Glutamatergic neuron (in vitro differentiated cells): ENCODE measurements around the gene ART4. TPM values are rescaled to one million over a fixed set of nuclear protein-coding genes. Genes with fewer than 3 reads are reported as not detected.

Experiments used
- DNase-seq: peaks from one replicate; pipeline ENCODE4 v3.0.0; 2022
- H3K27ac Mint-ChIP-seq: one replicate; pipeline ENCODE4 v1.8.0; 2020; ENCODE audit warnings: mild to moderate bottlenecking, mixed read lengths, inconsistent platforms; ENCODE audit not compliant: unreplicated experiment
- H3K27me3 Mint-ChIP-seq: one replicate; pipeline ENCODE4 v1.8.0; 2020; ENCODE audit warnings: mild to moderate bottlenecking, moderate library complexity, mixed read lengths, inconsistent platforms; ENCODE audit not compliant: unreplicated experiment
- H3K36me3 Mint-ChIP-seq: one replicate; pipeline ENCODE4 v1.8.0; 2020; ENCODE audit warnings: mild to moderate bottlenecking, mixed read lengths, inconsistent platforms; ENCODE audit not compliant: unreplicated experiment
- H3K4me1 Mint-ChIP-seq: one replicate; pipeline ENCODE4 v1.8.0; 2020; ENCODE audit warnings: mild to moderate bottlenecking, low read depth, mixed read lengths, inconsistent platforms; ENCODE audit not compliant: unreplicated experiment
- H3K4me3 Mint-ChIP-seq: one replicate; pipeline ENCODE4 v1.8.0; 2020; ENCODE audit warnings: mild to moderate bottlenecking, mixed read lengths, inconsistent platforms; ENCODE audit not compliant: unreplicated experiment
- H3K9me3 Mint-ChIP-seq: one replicate; pipeline ENCODE4 v1.8.0; 2020; ENCODE audit warnings: mild to moderate bottlenecking, moderate library complexity, mixed read lengths, inconsistent platforms; ENCODE audit not compliant: unreplicated experiment
- total RNA-seq: library from RNA; stranded (reverse); fragmentation: NEBNext Ultra II Directional; extraction: Animal tissue kit (Norgen Biotek cat#: 25700); gene quantifications from one replicate; pipeline ENCODE4 v1.2.1, GENCODE V29; 2021; ENCODE audit not compliant: unreplicated experiment
- TF ChIP-seq, protein P1 (sequence below): fragments of 200-600 bp; sonication (generic); IDR thresholded peaks from one replicate; pipeline ENCODE4 v1.5.0; 2021; ENCODE audit not compliant: partially characterized antibody, unreplicated experiment

The ART4 gene
- total RNA-seq, 1 donor from 2014 or later: not detected

DNA sequence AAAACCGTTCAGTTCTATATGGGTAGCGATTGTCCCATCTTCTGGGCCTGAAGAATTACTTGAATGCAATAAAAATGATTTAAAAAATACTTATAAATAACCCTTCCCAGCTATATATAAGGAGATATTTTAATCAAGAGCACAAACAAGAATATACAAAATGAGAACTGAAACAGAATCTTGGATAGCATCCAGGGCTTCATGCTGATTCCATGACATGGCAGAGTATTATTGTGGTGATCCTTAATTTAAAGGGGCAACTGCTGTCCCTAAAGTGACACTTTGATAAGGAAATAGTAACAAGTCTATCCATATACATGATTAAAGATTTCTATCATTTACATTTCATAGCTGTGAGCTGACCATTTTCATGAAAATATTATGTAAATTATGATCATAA is 58.9 kb downstream of the ART4 start:
- no peak for DNase-seq
- H3K4me1 Mint-ChIP-seq: no peaks in the 10 kb centered on the region
- TF ChIP-seq, protein P1, sequence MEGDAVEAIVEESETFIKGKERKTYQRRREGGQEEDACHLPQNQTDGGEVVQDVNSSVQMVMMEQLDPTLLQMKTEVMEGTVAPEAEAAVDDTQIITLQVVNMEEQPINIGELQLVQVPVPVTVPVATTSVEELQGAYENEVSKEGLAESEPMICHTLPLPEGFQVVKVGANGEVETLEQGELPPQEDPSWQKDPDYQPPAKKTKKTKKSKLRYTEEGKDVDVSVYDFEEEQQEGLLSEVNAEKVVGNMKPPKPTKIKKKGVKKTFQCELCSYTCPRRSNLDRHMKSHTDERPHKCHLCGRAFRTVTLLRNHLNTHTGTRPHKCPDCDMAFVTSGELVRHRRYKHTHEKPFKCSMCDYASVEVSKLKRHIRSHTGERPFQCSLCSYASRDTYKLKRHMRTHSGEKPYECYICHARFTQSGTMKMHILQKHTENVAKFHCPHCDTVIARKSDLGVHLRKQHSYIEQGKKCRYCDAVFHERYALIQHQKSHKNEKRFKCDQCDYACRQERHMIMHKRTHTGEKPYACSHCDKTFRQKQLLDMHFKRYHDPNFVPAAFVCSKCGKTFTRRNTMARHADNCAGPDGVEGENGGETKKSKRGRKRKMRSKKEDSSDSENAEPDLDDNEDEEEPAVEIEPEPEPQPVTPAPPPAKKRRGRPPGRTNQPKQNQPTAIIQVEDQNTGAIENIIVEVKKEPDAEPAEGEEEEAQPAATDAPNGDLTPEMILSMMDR: no peak
- H3K27me3 Mint-ChIP-seq: no peaks in the 10 kb centered on the region
- H3K36me3 Mint-ChIP-seq: no peaks in the 10 kb centered on the region
- no peak overlapping the region for H3K4me3 Mint-ChIP-seq
- no peak overlapping the region for H3K27ac Mint-ChIP-seq
- H3K9me3 Mint-ChIP-seq: peaks cover 1% of the 10 kb centered on the region

DNA sequence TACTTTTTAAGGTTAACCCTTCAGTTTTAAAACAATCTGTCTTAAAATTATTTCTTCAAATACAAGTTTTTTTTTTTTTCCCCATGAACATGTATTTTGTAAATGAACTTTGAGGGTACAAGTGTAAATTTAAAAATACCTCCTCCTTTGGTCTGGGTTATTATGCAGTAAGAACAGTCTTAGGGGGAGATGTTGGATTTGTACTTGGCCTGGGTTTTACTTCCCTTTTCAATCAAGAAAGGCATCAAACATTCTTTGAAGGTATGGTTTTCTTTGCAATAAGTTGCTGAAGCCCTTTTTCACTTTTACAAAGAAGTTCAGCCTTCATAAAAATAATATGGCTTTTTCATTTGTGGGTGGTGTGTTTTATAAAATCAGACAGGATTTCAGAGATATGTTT is 60.6 kb downstream of the ART4 start:
- H3K4me3 Mint-ChIP-seq: no peak overlapping the region

DNA sequence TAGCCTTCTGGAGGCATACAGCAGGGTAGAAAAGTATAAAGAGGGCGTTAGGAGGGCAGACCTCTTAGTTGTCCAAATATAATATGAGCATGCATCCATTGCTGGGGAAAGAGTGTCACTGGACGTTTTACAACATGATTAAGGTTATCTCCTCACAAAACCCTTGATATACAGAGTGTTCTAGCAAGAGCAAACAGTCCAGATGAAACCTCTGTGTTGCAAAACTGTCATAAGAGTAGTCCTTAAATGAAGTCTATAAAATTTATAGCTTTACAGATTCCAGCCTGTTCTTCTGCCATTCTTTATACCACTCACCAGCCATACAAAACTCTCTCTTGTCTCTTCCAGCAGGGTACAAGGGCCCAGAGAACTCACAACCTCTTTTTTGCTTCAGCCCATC is 61.8 kb downstream of the ART4 start:
- Mint-ChIP-seq H3K27ac (no peak overlapping the region), H3K4me1 (peaks cover 3% of the 10 kb centered on the region), H3K27me3 (no peaks in the 10 kb centered on the region), H3K36me3 (no peaks in the 10 kb centered on the region), H3K9me3 (no peaks in the 10 kb centered on the region), H3K4me3 (no peak overlapping the region)
- TF ChIP-seq, protein P1: no peak
- no peak for DNase-seq

More for the DNA sequence above, 60.6 kb downstream of the ART4 start:
- H3K27me3 Mint-ChIP-seq: no peaks in the 10 kb centered on the region
- TF ChIP-seq, protein P1: no peak
- no peak for DNase-seq
- H3K4me1 Mint-ChIP-seq: no peaks in the 10 kb centered on the region
- H3K9me3 Mint-ChIP-seq: no peaks in the 10 kb centered on the region
- H3K27ac Mint-ChIP-seq: no peak overlapping the region
- no peaks in the 10 kb centered on the region for H3K36me3 Mint-ChIP-seq

DNA sequence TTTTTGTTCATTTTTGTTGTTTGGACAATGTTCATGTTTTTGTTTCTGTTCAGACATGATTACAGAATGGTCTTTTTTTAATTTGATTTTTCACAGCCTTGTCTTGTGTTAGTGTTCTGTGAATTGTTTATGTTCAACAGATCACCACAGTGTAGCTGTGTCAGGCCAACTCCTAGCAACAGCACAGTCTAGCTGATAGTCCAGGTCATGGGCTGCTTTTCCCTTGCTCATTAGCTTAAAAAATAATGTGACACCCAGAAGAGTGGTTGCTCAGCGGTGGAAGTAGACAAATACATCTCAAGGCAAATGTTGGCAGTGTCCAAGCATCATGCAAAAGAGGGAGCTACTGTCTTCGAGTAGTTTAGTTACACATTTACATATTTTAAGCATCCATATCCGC is 62.5 kb downstream of the ART4 start:
- TF ChIP-seq, protein P1: no peak
- Mint-ChIP-seq H3K4me1 (peaks cover 3% of the 10 kb centered on the region), H3K9me3 (no peaks in the 10 kb centered on the region), H3K27me3 (no peaks in the 10 kb centered on the region), H3K27ac (no peak overlapping the region), H3K36me3 (no peaks in the 10 kb centered on the region), H3K4me3 (no peak overlapping the region)
- no peak for DNase-seq

DNA sequence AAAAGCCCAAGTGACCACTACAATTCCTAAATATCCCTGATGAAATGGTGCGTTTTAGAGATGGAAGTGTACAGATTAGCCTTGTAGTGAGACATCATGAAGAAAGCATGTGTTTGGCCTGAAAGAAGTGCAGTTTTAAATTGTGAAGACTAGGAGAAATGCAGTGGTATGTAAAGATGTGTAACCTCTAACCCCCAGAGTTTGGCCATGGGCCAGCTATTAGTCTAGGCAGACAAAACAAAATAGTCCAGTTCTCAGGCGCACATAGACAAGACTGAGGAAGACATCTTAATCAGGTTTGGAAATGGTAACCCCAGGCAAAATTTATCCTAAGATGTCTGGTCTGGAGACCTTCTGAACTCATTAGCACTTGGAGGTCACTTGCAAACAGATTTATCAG is 63.5 kb downstream of the ART4 start:
- DNase-seq: no peak
- no peak overlapping the region for H3K27ac Mint-ChIP-seq
- H3K9me3 Mint-ChIP-seq: peaks cover 3% of the 10 kb centered on the region
- H3K27me3 Mint-ChIP-seq: peaks cover under 1% of the 10 kb centered on the region
- no peak overlapping the region for H3K4me3 Mint-ChIP-seq
- H3K36me3 Mint-ChIP-seq: no peaks in the 10 kb centered on the region
- peaks cover 3% of the 10 kb centered on the region for H3K4me1 Mint-ChIP-seq
- TF ChIP-seq, protein P1: no peak
